IMR-90 (cell line): Measurements from ENCODE around the gene TMEM52B. TPM values are rescaled to one million over a fixed set of nuclear protein-coding genes. Genes with fewer than 3 reads are reported as not detected.
A peak's percentile ranks its signal among the peaks of the same experiment; 100 is the strongest.

Experiments used
- ATAC-seq: fragments of 200-7000 bp; cut with Tn5 transposase; 2 replicates; pipeline ENCODE4 v1.9.1; 2020; ENCODE audit warnings: low read depth, mild to moderate bottlenecking, moderate library complexity
- BruUV-seq: library from RNA; stranded (reverse); fragments of 400-500 nt; replicated peaks from 2 replicates; lab custom pipeline; 2021; lab: Mats Ljungman, UMichigan
- CTCF ChIA-PET: fragments of 300-600 bp; formaldehyde crosslinking; extraction: SDS; loops from one replicate; lab custom pipeline; 2021; ENCODE audit warnings: antibody characterized with exemption; lab: Yijun Ruan, JAX
- POLR2A ChIA-PET: fragments of 300-600 bp; sonication (Branson Sonifier 250); formaldehyde crosslinking; loops from one replicate; lab custom pipeline; 2022; ENCODE audit warnings: antibody characterized with exemption; ENCODE audit not compliant: unreplicated experiment; lab: Charles Lee
- DNase-seq: peaks from one replicate; pipeline ENCODE4 v3.0.0; 2013
- H2AFZ ChIP-seq: replicated peaks from 2 replicates; pipeline ENCODE3; 2013; ENCODE audit warnings: low read length, mild to moderate bottlenecking; ENCODE audit not compliant: poor library complexity
- H2AK5ac ChIP-seq: 2 replicates; pipeline ENCODE4 v1.6.1; 2013; ENCODE audit warnings: low read depth, low read length, inconsistent platforms
- H2AK9ac ChIP-seq: replicated peaks from 2 replicates; pipeline ENCODE3; 2013; ENCODE audit warnings: mild to moderate bottlenecking, low read depth, low read length, moderate library complexity; ENCODE audit not compliant: poor library complexity
- H2BK120ac ChIP-seq: 2 replicates; pipeline ENCODE4 v1.6.1; 2013; ENCODE audit warnings: low read depth, low read length, inconsistent platforms
- H2BK15ac ChIP-seq: 3 replicates; pipeline ENCODE4 v1.6.1; 2013; ENCODE audit warnings: low read depth, low read length, inconsistent platforms
- H2BK20ac ChIP-seq: 2 replicates; pipeline ENCODE4 v1.6.1; 2013; ENCODE audit warnings: low read depth, mild to moderate bottlenecking, inconsistent platforms, low read length, moderate library complexity
- H2BK5ac ChIP-seq: 2 replicates; pipeline ENCODE4 v1.6.1; 2013; ENCODE audit warnings: mild to moderate bottlenecking, low read depth, low read length, inconsistent platforms; ENCODE audit not compliant: poor library complexity, severe bottlenecking
- H3K14ac ChIP-seq: replicated peaks from 2 replicates; pipeline ENCODE4 v1.6.1; 2013; ENCODE audit warnings: low read depth, low read length, inconsistent platforms
- H3K18ac ChIP-seq: 2 replicates; pipeline ENCODE4 v1.6.1; 2013; ENCODE audit warnings: low read depth, low read length, control low read depth
- H3K23ac ChIP-seq: 2 replicates; pipeline ENCODE4 v1.6.1; 2013; ENCODE audit warnings: low read depth, low read length, inconsistent platforms
- H3K27ac ChIP-seq: 2 replicates; pipeline ENCODE4 v1.5.1; 2013; ENCODE audit warnings: mild to moderate bottlenecking, control low read depth, low read length; ENCODE audit not compliant: insufficient read depth
- H3K27me3 ChIP-seq: 2 replicates; pipeline ENCODE4 v1.6.1; 2013; ENCODE audit warnings: low read length; ENCODE audit not compliant: control insufficient read depth, insufficient read depth
- H3K36me3 ChIP-seq: 2 replicates; pipeline ENCODE4 v1.6.1; 2013; ENCODE audit warnings: low read length, mixed read lengths; ENCODE audit not compliant: control insufficient read depth, insufficient read depth
- H3K4ac ChIP-seq: 2 replicates; pipeline ENCODE4 v1.6.1; 2013; ENCODE audit warnings: low read depth, low read length, inconsistent platforms
- H3K4me1 ChIP-seq: 2 replicates; pipeline ENCODE4 v1.6.1; 2013; ENCODE audit warnings: low read length, mixed read lengths; ENCODE audit not compliant: control insufficient read depth, insufficient read depth
- H3K4me2 ChIP-seq: 2 replicates; pipeline ENCODE4 v1.6.1; 2013; ENCODE audit warnings: low read depth, mild to moderate bottlenecking, control low read depth, low read length, moderate library complexity
- H3K4me3 ChIP-seq: 2 replicates; pipeline ENCODE4 v1.5.1; 2013; ENCODE audit warnings: low read depth, mild to moderate bottlenecking, control low read depth, low read length, moderate library complexity; ENCODE audit not compliant: insufficient read depth
- H3K56ac ChIP-seq: 2 replicates; pipeline ENCODE4 v1.6.1; 2013; ENCODE audit warnings: low read length, inconsistent platforms; ENCODE audit not compliant: insufficient read depth; ENCODE audit errors: extremely low read depth
- H3K79me1 ChIP-seq, 2 experiments: 2 replicates each; pipeline ENCODE4 v1.6.1; 2013; ENCODE audit warnings: low read length in 2 of 2, inconsistent platforms in 1 of 2, low read depth in 1 of 2
- H3K9ac ChIP-seq: 2 replicates; pipeline ENCODE4 v1.6.1; 2013; ENCODE audit warnings: low read depth, low read length, control low read depth
- H3K9me1 ChIP-seq: 2 replicates; pipeline ENCODE4 v1.6.1; 2013; ENCODE audit warnings: low read length, inconsistent platforms; ENCODE audit not compliant: insufficient read depth
- H3K9me3 ChIP-seq: 2 replicates; pipeline ENCODE4 v1.6.1; 2013; ENCODE audit warnings: low read length; ENCODE audit not compliant: control insufficient read depth, insufficient read depth
- H4K20me1 ChIP-seq: 2 replicates; pipeline ENCODE4 v1.6.1; 2013; ENCODE audit warnings: low read length, inconsistent platforms; ENCODE audit not compliant: insufficient read depth
- H4K5ac ChIP-seq: 2 replicates; pipeline ENCODE4 v1.6.1; 2013; ENCODE audit warnings: mild to moderate bottlenecking, low read depth, low read length, control low read depth
- H4K8ac ChIP-seq, 2 experiments: 2 replicates each; pipeline ENCODE4 v1.6.1; 2013; ENCODE audit warnings: low read depth in 2 of 2, low read length in 2 of 2, control low read depth in 1 of 2, inconsistent platforms in 1 of 2
- H4K91ac ChIP-seq: 2 replicates; pipeline ENCODE4 v1.6.1; 2013; ENCODE audit warnings: low read depth, low read length, inconsistent platforms; ENCODE audit not compliant: insufficient read depth
- BHLHE40 ChIP-seq: fragments of 150-350 bp; IDR thresholded peaks from 2 replicates; pipeline ENCODE4 v1.6.1; 2016; ENCODE audit warnings: mild to moderate bottlenecking, low read depth, low read length
- FOS ChIP-seq: fragments of 150-350 bp; IDR thresholded peaks from 2 replicates; pipeline ENCODE4 v1.6.1; 2016; ENCODE audit warnings: low read depth, low read length
- POLR2A ChIP-seq: IDR thresholded peaks from 2 replicates; pipeline ENCODE4 v1.6.1; 2012; ENCODE audit warnings: mild to moderate bottlenecking, low read depth, low read length
- SMC3 ChIP-seq: fragments of 150-350 bp; IDR thresholded peaks from 2 replicates; pipeline ENCODE4 v1.6.1; 2016; ENCODE audit warnings: low read depth, mild to moderate bottlenecking, antibody characterized with exemption, low read length, moderate library complexity
- WGBS, 2 experiments: methylation state at CpG; one replicate each; pipeline versions ENCODE4 v1.1.5 to v1.1.7; 2013; ENCODE audit warnings: missing lambda C conversion rate in 2 of 2; ENCODE audit not compliant: insufficient read length in 1 of 2; ENCODE audit errors: extremely low coverage in 2 of 2; 5-methylcytosine and 5-hydroxymethylcytosine counted together
- dilution Hi-C: fragments of 300-500 bp; cut with HindIII; formaldehyde crosslinking; loops from one replicate; pipeline ENCODE4 v1.14.3; 2018; ENCODE audit warnings: low sequenced_read_pairs; ENCODE audit not compliant: unreplicated experiment
- in situ Hi-C: fragments of 300-500 bp; cut with MboI; formaldehyde crosslinking; loops from 3 replicates; pipeline ENCODE4 v1.14.3; 2019; ENCODE audit warnings: low sequenced_read_pairs, inconsistent platforms, mixed read lengths
- intact Hi-C: fragments of 100-400 bp; cut with micrococcal nuclease; formaldehyde crosslinking; loops from 2 replicates; pipeline ENCODE4 v1.10.0; 2022
- polyA plus RNA-seq, 3 experiments: library from polyadenylated mRNA; depleted of rRNA; stranded (reverse); fragments of >200 nt; gene quantifications; 2 replicates each; pipeline ENCODE4 v1.2.3, GENCODE V29; 2012; ENCODE audit warnings: low replicate concordance in 1 of 3
- total RNA-seq: library from RNA; depleted of rRNA; stranded (reverse); fragments of >200 nt; gene quantifications from 2 replicates; pipeline ENCODE4 v1.2.3, GENCODE V29; 2012

TMEM52B gene
- total and polyA plus RNA-seq, 2 of the 4 experiments (the other 2 are of a cell fraction) = 2.0 to 3.6 TPM

DNA sequence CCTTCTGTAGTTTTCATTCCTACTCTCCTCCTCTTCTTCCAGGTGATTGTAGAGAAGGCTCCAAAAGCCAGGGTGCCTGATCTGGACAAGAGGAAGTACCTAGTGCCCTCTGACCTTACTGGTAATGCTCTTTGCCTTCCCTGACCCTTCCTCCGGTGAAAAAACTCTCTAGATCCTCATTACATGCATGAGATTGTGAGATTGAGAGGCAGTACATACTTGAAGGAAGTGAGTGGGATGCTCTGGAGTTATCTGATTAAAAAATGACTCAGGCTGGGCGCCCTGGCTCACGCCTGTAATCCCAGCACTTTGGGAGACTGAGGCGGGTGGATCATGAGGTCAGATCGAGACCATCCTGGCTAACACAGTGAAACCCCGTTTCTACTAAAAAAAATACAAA, 39.2 kb downstream of the TMEM52B start:
- Histone ChIP-seq H3K9me1 (peaks cover 11% of the 10 kb centered on the region), H2AK9ac (no peak overlapping the region), H3K4me3 (no peak overlapping the region), H3K14ac (no peak overlapping the region), H3K9me3 (no peaks in the 10 kb centered on the region), H2BK5ac (no peak overlapping the region), H2AK5ac (no peak overlapping the region), H3K27ac (no peak overlapping the region), H3K4ac (no peak overlapping the region), H4K8ac (no peak overlapping the region), H2BK15ac (no peak overlapping the region), H3K9ac (no peak overlapping the region), H3K79me1 (peaks cover 18 to 45% of the 10 kb centered on the region in 2 experiments), H3K4me1 (peaks cover 5% of the 10 kb centered on the region), H3K4me2 (no peak overlapping the region), H3K36me3 (peaks cover 44% of the 10 kb centered on the region), H4K91ac (no peak overlapping the region), H3K56ac (no peak overlapping the region), H2AFZ (no peak overlapping the region), H3K18ac (no peak overlapping the region), H2BK120ac (no peak overlapping the region), H3K23ac (no peak overlapping the region), H3K27me3 (no peaks in the 10 kb centered on the region), H4K5ac (no peak overlapping the region), H4K20me1 (peaks cover 29% of the 10 kb centered on the region), H2BK20ac (no peak overlapping the region)
- POLR2A ChIA-PET = no interaction called here
- BruUV-seq = no TSS peak
- DNase-seq (no peak), ATAC-seq (no peak)
- WGBS, 2 experiments = no CpG with 5 or more reads among the region's 6 CpGs
- intact Hi-C loops (loop anchor here (10.0 kb wide), 1 partner anchor 473 kb away; no protein-coding TSS in a partner anchor), in situ Hi-C loops (no loop called here), dilution Hi-C loops (no loop called here)
- TF ChIP-seq POLR2A (peak; percentile 51), FOS (no peak), BHLHE40 (no peak), SMC3 (no peak)
- CTCF ChIA-PET = no interaction called here
